SIG-M5 treated with dmso at 0.1 percent for 504 hours (cell line): ENCODE data around the gene C1orf146.
"Not testable (repeated sequence)": the region's sequence is repeated elsewhere in the genome, so short reads cannot be mapped to it uniquely, and the experiment has no call there.

Experiments
- DNase-seq: peaks from one replicate; lab custom pipeline; 2025; ENCODE audit not compliant: unreplicated experiment; lab: John Stamatoyannopoulos, UW

Gene C1orf146, protein sequence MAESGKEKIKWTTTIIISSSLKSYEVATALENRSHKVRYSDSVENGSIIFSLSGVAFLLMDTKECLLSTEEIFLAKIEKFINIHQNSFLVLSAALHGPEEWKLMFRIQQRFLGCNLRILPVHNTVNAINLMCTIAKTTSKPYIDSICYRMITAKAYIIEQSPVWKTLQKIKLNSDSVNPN

DNA sequence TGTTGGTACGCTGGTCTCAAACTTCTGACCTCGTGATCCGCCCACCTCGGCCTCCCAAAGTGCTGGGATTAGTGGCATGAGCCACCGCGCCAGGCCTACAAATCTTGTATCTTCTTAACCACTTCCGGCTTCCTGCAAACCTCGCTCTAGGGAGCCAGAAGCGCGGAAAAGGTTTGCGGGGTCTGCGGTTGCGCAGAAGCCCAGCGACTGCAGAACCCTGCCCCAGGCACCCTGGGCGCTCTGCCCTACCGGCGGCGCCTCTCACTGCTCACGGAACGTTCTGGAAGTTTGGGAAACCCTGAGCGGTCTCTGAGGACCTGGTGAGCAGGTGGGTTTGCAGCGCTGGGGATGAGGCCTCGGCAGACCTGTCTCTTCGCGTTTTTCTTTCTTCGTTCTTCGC, at the start of gene C1orf146:
C1orf146 (plus strand) TSS at position 195 of the 400 bp plus-strand sequence. CDS start 13,506 bp downstream, outside the sequence.
- no peak for DNase-seq

DNA sequence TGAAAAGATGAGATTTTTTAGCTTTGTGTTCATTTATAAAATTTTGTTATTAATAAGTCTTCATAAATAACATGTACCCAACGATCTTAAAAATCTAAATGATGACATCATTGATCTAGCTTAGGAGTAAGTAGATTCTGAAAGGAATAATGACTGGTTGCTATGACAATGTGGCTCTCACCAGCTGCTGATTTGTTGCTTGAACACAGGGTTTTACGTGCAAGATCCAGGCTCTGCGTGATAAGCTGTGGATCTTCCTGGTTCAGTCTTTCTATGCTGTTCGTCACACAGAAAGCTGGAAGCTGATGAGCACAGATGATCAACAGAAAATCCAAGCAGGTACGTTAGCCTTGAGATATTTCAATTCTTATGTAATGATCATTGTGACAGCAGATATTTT, 49.1 kb upstream of the C1orf146 start:
- no peak for DNase-seq

DNA sequence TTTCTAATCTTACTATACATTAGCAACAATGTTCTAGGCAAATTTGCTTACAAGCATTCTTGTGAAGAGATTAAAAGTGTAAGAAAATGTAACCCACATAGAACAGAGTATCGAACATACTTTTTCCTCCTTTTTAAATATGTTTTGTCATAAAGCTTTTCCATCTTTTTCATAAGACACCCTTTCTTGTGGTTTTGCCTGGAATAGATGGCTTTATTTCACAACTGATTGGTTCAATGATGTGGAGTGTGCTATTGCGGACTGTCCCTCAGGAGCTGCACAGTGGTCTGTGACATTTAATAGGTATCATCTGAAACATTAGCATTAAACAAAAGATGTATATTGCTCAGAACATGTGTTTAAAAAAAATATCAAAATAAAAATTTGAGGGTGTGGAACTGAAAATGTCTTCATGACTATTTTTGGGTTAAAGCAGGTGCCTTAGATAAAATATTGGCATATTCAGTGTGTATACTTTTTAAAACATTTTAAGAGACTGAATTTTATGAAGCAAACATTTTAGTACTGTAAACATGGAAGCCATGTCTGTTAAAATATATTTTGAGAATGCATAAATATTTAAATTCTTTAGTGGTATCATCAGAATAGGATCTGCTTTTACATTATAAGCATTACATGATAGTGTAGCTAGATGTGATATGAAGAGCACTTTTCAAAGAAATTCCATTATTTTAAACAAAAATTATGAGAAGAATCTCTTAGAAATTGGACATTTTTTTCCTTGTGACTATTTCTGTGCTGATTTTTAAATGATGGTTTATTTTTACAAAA, 48.3 kb upstream of the C1orf146 start:
- no peak for DNase-seq

DNA sequence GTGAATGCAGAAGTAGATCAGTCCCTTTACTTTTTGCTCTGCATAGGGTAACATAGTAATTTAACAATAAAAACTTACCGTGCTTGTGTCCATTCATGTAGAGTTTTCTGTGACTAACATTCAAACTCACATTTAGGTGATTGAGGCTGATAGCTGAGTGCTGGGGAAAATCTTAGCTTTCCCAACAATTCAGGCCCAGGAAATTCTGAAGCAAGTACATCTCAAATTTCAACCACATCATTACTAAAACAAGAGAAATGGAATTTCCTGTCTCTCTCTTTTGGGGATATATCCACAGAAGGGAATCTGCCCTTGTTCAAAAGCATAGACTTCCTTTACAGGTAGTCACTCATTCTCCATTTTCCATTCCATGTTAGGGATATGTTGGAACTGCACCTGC, 33.1 kb upstream of the C1orf146 start:
- no peak for DNase-seq

DNA sequence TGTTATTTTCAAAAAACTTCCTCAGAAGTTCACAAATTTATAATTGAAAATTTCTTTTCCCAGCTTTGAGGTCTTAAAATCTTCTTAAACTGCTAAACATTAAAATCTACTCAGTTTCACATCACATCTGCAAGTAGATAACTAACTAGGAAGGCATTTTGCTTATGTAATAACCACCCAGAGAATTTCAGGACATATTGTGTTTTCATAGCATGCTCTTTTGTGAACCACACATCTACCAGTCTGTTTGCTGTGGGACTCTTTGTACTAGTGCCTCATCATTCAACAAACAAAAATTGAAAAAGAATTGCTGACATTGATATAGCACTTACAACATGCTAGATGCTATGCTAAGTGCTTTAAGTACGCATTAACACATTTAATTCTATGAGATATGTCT, 31.6 kb upstream of the C1orf146 start:
- no peak for DNase-seq

DNA sequence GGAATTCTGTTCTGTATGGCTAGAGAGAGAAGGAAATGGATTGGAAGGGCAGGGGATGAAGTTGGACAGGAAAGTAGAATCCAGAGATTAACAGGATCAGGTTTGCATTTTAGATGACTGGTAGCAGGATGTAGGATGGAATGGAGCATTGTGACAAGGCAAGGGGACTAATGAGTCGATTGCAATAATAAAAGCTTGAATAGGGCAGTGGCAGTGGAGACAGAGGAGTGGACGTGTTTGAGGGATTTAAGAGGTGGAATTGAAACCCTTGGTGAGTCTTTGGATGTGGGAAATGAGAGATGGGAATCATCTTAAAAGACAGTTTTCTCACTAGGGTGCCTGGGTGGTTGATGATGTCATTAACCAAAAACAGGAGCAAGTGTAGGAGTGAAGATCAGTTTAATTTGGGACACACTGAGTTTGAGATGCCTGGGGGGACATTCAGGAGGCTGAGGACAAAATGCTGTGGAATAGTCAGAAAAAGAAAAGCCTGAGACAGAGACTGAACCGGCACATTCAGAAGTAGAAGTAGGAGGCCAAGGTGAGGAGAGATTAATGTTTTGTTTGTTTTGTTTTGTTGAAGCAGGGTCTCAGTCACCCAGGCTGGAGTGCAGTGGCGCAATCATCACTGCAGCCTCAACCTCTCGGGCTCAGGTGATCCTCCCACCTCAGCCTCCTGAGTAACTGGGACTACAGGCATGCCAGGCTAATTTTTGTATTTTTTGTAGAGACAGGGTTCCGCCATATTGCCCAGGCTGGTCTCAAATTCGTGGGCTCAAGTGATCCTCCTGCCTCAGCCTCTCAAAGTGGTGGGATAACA, 29.1 kb upstream of the C1orf146 start:
- no peak for DNase-seq

DNA sequence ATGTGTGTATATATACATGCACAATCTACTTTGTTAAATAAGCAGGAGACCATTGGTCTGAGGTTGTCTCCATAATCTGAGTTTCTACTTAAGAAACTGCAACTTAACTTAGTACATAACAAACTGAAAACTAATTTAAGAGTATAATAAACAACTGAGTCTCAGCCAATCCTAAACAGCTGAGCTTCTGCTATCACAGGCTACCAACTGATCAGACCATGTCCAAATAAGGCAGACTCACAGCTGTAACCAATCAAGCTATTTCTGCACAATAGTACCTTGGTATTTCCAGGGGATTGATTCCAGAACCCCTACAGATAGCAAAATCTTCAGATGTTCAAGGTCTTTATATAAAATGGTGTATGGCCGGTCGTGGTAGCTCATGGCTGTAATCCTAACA, 26.0 kb upstream of the C1orf146 start:
- no peak for DNase-seq

DNA sequence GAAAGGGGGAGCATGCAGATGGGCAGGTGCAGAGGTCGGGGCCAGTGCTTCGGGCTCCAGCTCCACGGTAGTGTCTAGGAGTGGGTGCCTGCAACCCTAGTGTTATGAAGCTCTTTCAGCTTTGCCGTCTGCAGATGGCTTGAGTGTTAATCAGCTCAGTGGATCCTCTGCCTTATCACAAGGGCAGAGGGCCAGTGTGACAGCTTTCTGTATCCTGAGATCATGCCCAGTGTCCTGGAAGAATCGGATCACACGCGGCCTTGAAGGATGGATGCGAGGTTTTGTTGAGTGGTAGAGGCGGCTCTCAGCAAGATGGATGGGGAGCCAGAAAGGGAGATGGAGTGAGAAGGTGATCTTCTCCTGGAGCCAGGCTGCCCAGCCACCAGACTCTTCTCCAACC, 25.5 kb upstream of the C1orf146 start:
- no peak for DNase-seq

DNA sequence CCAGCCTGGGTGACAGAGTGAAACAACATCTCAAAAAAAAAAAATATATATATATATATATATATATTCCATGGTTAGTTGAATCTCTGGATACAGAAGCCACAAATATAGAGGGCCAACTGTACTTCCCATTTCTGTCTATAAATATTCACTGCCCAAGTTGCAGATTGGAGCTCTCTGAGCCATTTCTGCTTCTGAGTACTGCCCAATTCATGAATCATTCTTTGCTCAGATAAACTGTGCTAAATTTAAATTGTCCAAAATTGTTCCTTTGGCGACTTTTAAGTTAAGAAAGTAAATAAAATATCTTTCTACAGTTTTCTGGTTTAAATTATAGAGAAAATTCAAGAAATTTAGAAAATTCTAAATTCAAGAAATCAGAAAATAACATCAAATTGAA, 23.2 kb upstream of the C1orf146 start:
- DNase-seq = peak; percentile 59

DNA sequence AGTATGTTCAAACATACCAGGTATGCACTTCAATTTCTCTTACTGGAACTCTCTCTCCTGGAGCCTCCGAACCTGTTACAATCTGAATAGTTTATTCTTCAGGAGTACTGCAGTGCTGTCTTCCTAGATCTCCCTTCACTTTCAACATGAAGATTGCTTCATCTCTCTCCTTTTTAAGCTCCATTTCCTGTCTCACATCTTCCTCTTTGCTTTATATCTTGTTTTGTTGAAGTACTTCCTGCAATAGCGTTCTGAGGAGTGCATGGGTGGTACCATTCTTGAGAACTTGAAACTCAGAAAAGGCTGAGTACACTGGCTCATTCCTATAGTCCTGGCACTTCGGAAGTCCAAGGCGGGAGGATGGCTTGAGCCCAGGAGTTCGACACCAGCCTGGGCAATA, 15.7 kb upstream of the C1orf146 start:
- peak; percentile 89 for DNase-seq

DNA sequence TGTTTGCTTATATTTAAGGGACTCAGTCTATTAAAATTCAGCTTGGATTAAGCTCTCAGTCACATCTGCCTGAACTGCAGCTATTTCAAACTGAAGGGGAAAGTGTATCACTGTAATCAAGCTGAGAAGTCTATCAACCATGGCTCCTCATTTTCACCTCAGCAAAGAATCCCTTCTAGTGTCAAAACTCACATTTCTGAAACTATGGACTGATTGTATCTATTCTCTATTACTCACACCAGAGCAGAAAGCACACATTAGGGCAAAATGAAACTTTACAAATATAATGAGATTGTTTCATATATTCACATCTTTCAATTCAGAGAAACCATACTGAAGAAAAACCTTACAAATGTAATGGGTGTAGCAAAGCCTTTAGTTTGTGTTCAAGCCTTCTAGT, 14.6 kb upstream of the C1orf146 start:
- DNase-seq = no peak

DNA sequence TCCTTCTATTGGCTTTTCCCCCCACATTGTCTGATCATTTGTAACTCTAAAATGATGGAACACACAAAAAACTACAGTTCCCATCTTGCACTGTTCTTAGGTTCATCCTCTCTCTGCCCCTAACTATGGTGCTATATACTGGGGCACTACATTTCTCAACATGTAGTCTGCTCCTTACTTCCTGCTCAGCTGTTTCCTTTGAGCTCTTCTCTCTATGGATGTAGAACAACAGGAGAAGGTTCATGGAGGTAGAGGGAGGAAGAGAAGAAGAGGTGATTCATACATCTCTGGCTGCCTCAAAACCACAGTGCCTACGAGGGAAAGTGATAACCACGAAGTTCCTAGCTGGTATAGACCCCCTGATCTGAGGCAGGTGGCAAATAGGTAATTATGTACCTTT, 7.0 kb upstream of the C1orf146 start:
- DNase-seq = peak; percentile 56

DNA sequence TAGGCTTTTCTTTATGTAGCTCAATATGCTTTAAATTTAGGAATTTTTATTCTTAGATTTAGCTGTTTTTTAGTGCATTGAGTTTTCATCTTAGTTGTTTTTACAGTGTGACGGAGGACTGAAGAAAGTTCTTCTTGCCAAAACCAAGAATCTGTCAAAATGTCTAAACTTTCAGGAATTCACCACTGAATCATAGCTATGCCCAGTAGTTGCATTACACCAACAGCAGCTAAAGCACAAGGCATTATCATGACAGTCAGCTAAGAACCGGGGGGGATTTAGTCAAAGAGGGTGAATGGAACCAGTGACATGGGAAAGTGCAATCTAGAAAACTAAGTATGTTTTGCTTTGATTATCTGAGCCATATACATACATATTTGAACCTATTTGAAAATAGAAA, 6.5 kb upstream of the C1orf146 start:
- no peak for DNase-seq

DNA sequence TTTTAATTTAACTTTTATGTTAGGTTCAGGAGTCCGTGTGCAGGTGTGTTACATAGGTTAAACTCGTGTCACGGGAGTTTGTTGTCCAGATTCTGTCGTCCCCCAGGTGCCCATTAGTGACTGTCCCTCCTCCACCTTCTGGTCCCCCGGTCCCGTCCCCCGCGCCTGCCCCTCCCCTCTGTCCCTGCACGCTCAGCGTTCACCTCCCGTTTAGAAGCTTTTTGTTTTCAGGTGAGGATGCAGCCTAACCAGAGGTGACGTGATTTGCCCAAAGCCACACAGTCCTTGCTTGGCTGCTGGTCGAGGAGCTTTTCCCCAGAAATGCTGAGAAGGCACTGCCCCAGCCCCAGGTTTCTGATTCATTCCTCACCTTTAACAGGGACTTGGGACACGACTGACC, 844 bp downstream of the C1orf146 start:
- no peak for DNase-seq

DNA sequence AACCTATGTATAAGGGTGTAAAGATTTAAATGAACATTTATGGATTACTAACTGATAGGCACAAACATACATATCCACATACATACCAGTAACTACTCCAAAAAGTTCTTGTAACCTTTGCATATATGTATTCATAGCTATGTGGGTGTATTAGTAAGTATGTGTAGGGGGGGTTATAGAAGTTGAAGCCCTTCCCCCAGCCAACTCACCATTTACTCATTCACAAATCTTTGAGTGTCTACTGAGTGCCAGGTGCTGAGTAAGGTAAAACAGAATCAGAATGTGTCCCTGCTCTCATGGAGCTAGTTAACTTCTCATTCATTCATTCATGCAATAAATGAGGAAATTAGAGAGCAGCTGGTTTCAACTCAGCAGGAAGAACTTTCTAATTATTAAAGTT, 1.3 kb downstream of the C1orf146 start:
- no peak for DNase-seq

DNA sequence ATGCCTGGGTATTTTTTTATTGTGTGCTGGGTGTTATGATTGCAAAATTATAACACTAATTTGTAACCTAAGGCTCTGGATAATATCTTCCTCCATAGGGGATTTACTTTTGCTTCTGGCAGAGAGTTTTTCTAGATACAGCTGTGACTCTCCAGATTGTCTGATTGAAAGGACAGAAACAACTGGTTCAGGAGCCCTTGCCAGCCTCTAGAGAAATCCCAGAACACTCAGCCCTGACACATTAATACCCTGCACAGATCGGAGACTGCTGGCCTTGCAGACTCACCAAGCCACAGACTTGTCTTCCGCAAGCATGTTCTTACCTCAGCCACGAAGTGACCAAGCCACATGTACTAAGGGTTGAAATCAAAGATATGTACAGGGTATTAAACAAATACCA, 10.7 kb downstream of the C1orf146 start:
- no peak for DNase-seq

DNA sequence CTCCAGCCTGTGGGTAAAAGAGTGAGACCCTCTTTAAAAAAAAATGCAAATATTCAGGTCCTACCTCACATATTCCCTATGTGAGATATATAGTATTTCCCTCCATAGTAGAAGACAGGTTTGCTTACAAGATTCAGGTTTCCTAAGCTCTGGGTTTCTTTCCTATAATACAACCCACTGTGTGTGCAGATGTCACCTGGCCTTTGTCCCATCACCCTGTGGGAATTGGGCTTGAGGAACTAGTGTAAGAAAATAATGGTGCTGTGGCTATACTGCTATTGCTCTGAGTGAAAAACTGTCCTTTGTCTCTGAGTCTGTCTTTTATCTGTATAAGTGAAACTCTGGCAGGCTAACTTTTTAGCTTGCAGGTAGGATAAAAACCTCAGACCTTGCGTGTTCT, 13.0 kb downstream of the C1orf146 start:
- DNase-seq = no peak

DNA sequence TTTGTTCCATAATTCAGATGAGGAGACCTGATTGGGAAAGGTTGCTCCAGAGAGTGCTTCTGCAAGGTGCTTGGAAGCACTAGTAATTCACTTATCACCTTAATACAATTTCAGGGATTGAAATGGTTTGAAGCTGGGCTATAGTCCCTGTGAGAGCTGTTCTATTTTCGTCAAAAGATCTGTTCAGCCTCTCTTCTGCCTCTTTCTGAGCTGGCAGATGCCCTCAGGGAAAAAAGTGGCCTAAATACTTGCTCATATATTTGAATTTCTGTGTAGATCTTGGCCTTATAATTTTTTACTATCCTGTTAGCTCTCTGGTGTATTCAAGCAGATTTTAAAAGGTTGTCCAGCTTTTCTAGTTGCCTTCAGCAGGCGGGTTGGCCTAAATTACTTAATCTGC, 22.3 kb downstream of the C1orf146 start:
- DNase-seq = no peak

DNA sequence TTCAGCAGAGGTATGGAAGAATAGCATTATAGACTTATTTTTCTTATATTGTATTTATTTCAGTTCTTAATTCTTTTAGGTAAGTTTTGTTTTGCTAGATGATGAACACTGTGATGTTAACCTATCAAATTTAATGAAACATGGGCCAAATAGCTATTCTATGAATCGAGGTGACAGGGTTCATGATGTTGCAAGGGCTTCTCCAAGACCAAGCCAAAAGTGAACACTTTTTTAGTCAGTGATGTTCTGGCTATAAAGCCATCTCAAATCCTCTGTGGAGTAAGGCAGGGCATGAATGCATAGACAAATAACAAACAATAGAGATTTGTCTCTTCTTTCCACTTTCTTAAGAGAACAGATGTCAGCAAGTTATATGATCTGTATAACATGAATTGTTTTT, 26.7 kb downstream of the C1orf146 start:
- DNase-seq = no peak

DNA sequence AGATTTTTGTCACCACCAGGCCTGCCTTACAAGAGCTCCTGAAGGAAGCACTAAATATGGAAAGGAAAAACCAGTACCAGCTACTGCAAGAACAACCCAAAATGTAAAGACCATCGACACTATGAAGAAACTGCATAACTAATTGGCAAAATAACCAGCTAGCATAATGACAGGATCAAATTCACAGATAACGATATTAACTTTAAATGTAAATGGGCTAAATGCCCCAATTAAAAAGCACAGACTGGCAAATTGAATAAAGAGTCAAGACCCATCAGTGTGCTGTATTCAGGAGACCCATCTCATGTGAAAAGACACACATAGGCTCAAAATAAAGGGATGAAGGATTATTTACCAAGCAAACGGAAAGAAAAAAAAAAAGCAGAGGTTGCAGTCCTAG, 37.0 kb downstream of the C1orf146 start:
- not testable (repeated sequence) for DNase-seq

DNA sequence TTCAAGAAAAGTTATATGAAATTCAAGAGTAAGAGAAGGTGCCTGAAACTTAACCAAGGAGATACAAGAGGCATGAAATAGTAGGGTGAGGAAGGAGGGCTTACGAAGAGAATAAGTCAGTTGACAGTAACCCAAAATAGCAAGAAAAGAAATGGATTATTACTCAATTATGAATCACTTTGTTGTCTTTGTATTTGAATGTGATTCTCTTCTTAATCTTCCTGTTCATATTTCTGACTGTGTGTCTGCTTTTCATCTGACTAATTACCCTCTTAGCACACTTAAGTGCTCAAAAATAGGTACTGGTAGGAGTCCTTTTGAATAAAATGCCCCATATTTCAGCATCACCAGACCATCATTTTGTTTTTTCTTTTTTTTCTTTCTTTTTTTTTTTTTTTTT, 41.6 kb downstream of the C1orf146 start:
- DNase-seq = no peak

DNA sequence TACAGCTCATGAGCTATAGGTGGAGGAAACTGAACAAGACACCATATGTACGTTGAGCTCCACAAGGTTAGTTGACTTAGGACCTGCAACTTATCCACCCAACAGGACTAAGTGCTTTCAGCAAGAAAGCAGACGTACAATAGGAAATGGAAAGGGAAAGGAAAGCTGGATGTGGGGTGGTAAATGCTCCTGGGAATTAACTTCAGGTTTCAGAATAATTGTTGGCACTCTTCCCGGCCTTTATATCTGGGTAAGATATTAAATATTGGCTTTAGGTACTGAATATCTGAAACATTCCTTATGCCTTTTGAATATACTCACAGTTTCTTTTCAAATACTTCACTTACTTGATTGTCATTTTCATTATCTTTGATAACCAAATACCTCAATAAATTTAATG, 44.8 kb downstream of the C1orf146 start:
- no peak for DNase-seq
